ENCODE results near the gene ZNF778. TPM values are rescaled to one million over a fixed set of nuclear protein-coding genes. Genes with fewer than 3 reads are reported as not detected.

Gene ZNF778
- total and polyA plus RNA-seq, 2 of the 13 experiments (the other 11 are each of a cell fraction or from before 2014, with no cell fraction given) = 3.8 to 7.2 TPM

- TF ChIP-seq E2F2 (CRISPR knock-in tag; IDR thresholded peaks at IDR 0.05; ENCODE audit: borderline replicate concordance) (peak; percentile 77; the same call in 1 of the 2 replicates), ZNF749 (CRISPR knock-in tag; IDR thresholded peaks at IDR 0.05; ENCODE audit: borderline replicate concordance) (peak; percentile 80; the same call in 1 of the 2 replicates), PRDM15 (CRISPR knock-in tag; IDR thresholded peaks at IDR 0.05) (peak; percentile 48), ZNF629 (CRISPR knock-in tag; conservative IDR thresholded peaks at IDR 0.05) (no peak; the same call in 1 of the 2 replicates), NCOA5 (CRISPR knock-in tag; IDR thresholded peaks at IDR 0.05) (0 out of 2 replicates have a peak, but pooled peaks have one; percentile 59), JUN (CRISPR knock-in tag; IDR thresholded peaks at IDR 0.05) (no peak), ZSCAN22 (CRISPR knock-in tag; IDR thresholded peaks at IDR 0.05) (no peak), ZFYVE20 (CRISPR knock-in tag; IDR thresholded peaks at IDR 0.05; ENCODE audit: borderline replicate concordance, low read depth) (no peak), ATF6 (CRISPR knock-in tag; conservative IDR thresholded peaks at IDR 0.05) (peak; percentile 88), ZNF607 (CRISPR knock-in tag; IDR thresholded peaks at IDR 0.05; ENCODE audit: borderline replicate concordance) (peak; percentile 90), PRMT3 (CRISPR knock-in tag; IDR thresholded peaks at IDR 0.05; ENCODE audit: borderline replicate concordance, low read depth) (no peak), MTF2 (CRISPR knock-in tag; IDR thresholded peaks at IDR 0.05; ENCODE audit: borderline replicate concordance) (peak; percentile 96), ZBTB39 (CRISPR knock-in tag; IDR thresholded peaks at IDR 0.05) (peak; percentile 79)
Observed at GRCh38 chr16:89217388-89218191, at the start of gene ZNF778 (continued).

Data from HepG2 (cell line).